Mesendoderm (in vitro differentiated cells): Measurements from ENCODE around the gene AQP3.
"Not testable (repeated sequence)": the region's sequence is repeated elsewhere in the genome, so short reads cannot be mapped to it uniquely, and the experiment has no call there.

Source experiments
- DNase-seq: peaks from one replicate; pipeline ENCODE4 v3.0.0; 2013
- H2AK5ac ChIP-seq: 2 replicates; pipeline ENCODE4 v1.6.1; 2013; ENCODE audit warnings: low read length, inconsistent platforms
- H2BK120ac ChIP-seq: 2 replicates; pipeline ENCODE4 v1.6.1; 2013; ENCODE audit warnings: low read depth, mild to moderate bottlenecking, low read length, moderate library complexity, mixed read lengths
- H2BK15ac ChIP-seq: replicated peaks from 2 replicates; pipeline ENCODE4 v1.6.1; 2013; ENCODE audit warnings: low read depth, mild to moderate bottlenecking, moderate library complexity
- H2BK5ac ChIP-seq: 2 replicates; pipeline ENCODE4 v1.6.1; 2013; ENCODE audit warnings: low read length, inconsistent platforms
- H3K18ac ChIP-seq: 2 replicates; pipeline ENCODE4 v1.6.1; 2013; ENCODE audit warnings: mild to moderate bottlenecking, low read length, mixed read lengths
- H3K23ac ChIP-seq: one replicate; pipeline ENCODE4 v1.6.1; 2013; ENCODE audit warnings: low read length
- H3K27ac ChIP-seq: 2 replicates; pipeline ENCODE4 v1.5.1; 2013; ENCODE audit warnings: low read depth, mild to moderate bottlenecking, inconsistent platforms, low read length, moderate library complexity
- H3K27me3 ChIP-seq: 2 replicates; pipeline ENCODE4 v1.6.1; 2013; ENCODE audit warnings: low read length, control low read depth, mild to moderate bottlenecking, inconsistent platforms; ENCODE audit not compliant: insufficient read depth, poor library complexity
- H3K36me3 ChIP-seq: 2 replicates; pipeline ENCODE4 v1.6.1; 2013; ENCODE audit warnings: low read length, inconsistent platforms; ENCODE audit not compliant: control insufficient read depth, insufficient read depth
- H3K4ac ChIP-seq: one replicate; pipeline ENCODE4 v1.6.1; 2013; ENCODE audit warnings: low read depth, mild to moderate bottlenecking, low read length, moderate library complexity
- H3K4me1 ChIP-seq: 2 replicates; pipeline ENCODE4 v1.6.1; 2013; ENCODE audit warnings: low read depth, low read length, inconsistent platforms; ENCODE audit not compliant: control insufficient read depth
- H3K4me2 ChIP-seq: 2 replicates; pipeline ENCODE4 v1.6.1; 2013; ENCODE audit warnings: low read length
- H3K4me3 ChIP-seq: 2 replicates; pipeline ENCODE4 v1.5.1; 2013; ENCODE audit warnings: mild to moderate bottlenecking, low read length
- H3K56ac ChIP-seq: one replicate; pipeline ENCODE4 v1.6.1; 2013; ENCODE audit warnings: low read length
- H3K79me1 ChIP-seq: 2 replicates; pipeline ENCODE4 v1.6.1; 2013; ENCODE audit warnings: low read length, inconsistent platforms
- H3K79me2 ChIP-seq: 2 replicates; pipeline ENCODE4 v1.6.1; 2013; ENCODE audit warnings: mild to moderate bottlenecking, low read length; ENCODE audit not compliant: control insufficient read depth, insufficient read depth
- H3K9ac ChIP-seq: 2 replicates; pipeline ENCODE4 v1.6.1; 2013; ENCODE audit warnings: low read length, inconsistent platforms
- H4K5ac ChIP-seq: one replicate; pipeline ENCODE4 v1.6.1; 2013; ENCODE audit warnings: low read length
- H4K8ac ChIP-seq: one replicate; pipeline ENCODE4 v1.6.1; 2013; ENCODE audit warnings: low read depth, mild to moderate bottlenecking, control low read depth, low read length, moderate library complexity
- WGBS: extraction: QIAGEN DNeasy Blood & Tissue Kit; methylation state at CpG from one replicate; pipeline ENCODE4 v1.1.7; 2013; ENCODE audit warnings: low lambda C conversion rate, missing lambda C conversion rate; ENCODE audit not compliant: insufficient coverage; ENCODE audit errors: extremely low coverage; 5-methylcytosine and 5-hydroxymethylcytosine counted together

Gene AQP3

GRCh38 chr9:33402371-33402770 lies 45.0 kb downstream of the AQP3 start, which contains the start of gene AQP7:
Gene AQP7 (minus strand): TSS chr9:33402568. CDS start chr9:33401262, 1,306 bp downstream.
- H3K23ac ChIP-seq, H2BK5ac ChIP-seq, H2BK120ac ChIP-seq, H3K4me1 ChIP-seq, H3K4ac ChIP-seq, H3K36me3 ChIP-seq, H2AK5ac ChIP-seq, H3K4me3 ChIP-seq, H4K5ac ChIP-seq, H3K79me2 ChIP-seq, H2BK15ac ChIP-seq, DNase-seq, H3K27ac ChIP-seq, H3K56ac ChIP-seq, H3K9ac ChIP-seq, H4K8ac ChIP-seq, H3K4me2 ChIP-seq, H3K27me3 ChIP-seq, H3K79me1 ChIP-seq, H3K18ac ChIP-seq: not testable (repeated sequence)
- no CpG with 5 or more reads among the region's 10 CpGs for WGBS

DNA sequence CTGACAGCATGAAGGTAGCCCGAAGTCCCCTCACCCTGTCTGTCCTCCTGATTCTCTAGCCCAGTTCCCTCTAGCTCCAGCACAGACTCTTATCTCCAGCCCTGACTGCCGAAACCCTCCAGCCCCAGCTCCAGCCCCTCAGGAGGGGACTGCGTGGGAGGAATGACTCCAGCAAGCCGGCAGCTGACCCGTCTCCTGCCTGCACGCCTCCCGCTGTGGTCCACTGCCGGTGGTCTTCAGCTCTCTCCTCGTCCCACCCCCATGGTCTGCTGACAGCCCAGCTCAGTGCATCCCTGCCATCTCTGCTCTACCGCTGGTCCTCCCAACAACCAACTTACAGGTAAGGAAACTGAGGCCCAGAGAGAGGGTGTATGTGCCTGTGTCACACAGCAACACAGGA lies 45.6 kb downstream of the AQP3 start:
- H4K8ac ChIP-seq, H3K9ac ChIP-seq, H3K27me3 ChIP-seq, H2BK120ac ChIP-seq, H2BK5ac ChIP-seq, H3K4me1 ChIP-seq, H3K18ac ChIP-seq, H3K23ac ChIP-seq, H3K4ac ChIP-seq, H3K36me3 ChIP-seq, H3K4me2 ChIP-seq, H4K5ac ChIP-seq, H3K27ac ChIP-seq, DNase-seq, H2AK5ac ChIP-seq, H3K56ac ChIP-seq, H3K4me3 ChIP-seq, H3K79me2 ChIP-seq, H3K79me1 ChIP-seq, H2BK15ac ChIP-seq: not testable (repeated sequence)
- no CpG with 5 or more reads among the region's 10 CpGs for WGBS

GRCh38 chr9:33399047-33399446 lies 48.3 kb downstream of the AQP3 start:
- H2BK15ac ChIP-seq, H3K27me3 ChIP-seq, DNase-seq, H4K5ac ChIP-seq, H3K56ac ChIP-seq, H3K27ac ChIP-seq, H3K4me2 ChIP-seq, H2BK120ac ChIP-seq, H3K79me1 ChIP-seq, H3K4me3 ChIP-seq, H3K18ac ChIP-seq, H3K79me2 ChIP-seq, H2AK5ac ChIP-seq, H4K8ac ChIP-seq, H3K4ac ChIP-seq, H2BK5ac ChIP-seq, H3K36me3 ChIP-seq, H3K4me1 ChIP-seq, H3K23ac ChIP-seq, H3K9ac ChIP-seq: not testable (repeated sequence)
- no CpG with 5 or more reads among the region's 4 CpGs for WGBS

DNA sequence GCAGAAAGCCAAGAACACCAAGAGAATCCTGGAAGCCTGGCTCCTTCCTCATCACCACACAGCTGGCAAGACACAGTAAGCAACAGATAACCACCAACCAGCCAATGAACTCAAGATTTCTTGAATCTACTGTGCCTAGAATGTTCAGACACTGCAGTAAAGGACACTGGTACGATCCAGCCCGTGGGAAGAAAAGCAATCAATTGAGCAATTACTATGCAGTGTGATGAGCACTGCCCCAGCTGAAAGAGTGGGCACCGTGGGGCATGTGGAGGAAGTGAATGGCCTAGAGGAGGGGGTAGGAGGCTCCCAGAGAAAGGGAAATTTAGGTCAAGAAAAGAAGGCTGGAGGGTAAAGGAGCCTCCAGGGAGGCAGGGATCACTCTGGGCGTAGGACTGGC lies 49.6 kb downstream of the AQP3 start:
- WGBS: no CpG with 5 or more reads among the region's 4 CpGs
- H3K23ac ChIP-seq, H2BK5ac ChIP-seq, H2AK5ac ChIP-seq, H2BK120ac ChIP-seq, H3K4me3 ChIP-seq, H4K5ac ChIP-seq, H3K36me3 ChIP-seq, H2BK15ac ChIP-seq, H4K8ac ChIP-seq, H3K4me2 ChIP-seq, H3K9ac ChIP-seq, H3K79me2 ChIP-seq, DNase-seq, H3K4ac ChIP-seq, H3K56ac ChIP-seq, H3K4me1 ChIP-seq, H3K18ac ChIP-seq, H3K79me1 ChIP-seq, H3K27me3 ChIP-seq, H3K27ac ChIP-seq: not testable (repeated sequence)

DNA sequence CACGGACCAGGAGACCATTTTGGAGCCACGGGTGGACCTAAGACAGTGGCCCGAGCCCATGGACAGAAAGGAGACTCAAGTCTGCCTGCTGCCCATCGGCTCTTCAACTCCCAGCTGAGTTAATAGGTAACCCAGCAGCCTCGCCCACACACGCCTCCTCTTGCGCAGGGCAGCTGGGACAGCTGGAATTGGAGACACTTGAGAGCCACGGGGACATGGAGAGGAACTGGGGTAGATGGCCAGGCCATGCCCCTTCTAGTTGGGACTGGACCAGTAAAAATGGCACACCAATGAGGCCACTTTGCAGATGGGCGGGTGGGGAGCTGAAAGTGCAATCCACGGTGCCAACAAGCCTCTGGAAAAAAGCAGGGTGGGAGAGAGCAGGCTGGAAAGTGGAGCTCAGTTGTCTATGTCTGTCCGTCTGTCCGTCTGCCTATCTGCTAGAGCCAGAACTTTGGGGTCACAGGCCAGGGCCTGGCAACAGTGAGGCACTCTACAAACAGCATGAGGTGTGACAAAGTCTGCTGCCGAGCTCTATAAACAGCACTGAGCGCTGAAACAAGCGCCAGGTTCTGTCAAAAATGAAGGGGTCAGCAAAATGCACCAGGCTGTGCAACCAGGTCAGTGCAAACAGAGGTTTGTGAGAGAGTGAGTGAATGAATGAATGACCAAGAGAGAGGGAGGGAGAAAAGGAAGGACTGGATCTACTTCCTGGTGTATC lies 52.1 kb downstream of the AQP3 start:
- WGBS: no CpG with 5 or more reads among the region's 15 CpGs
- not testable (repeated sequence) for H2BK5ac ChIP-seq, DNase-seq, H3K79me1 ChIP-seq, H2BK120ac ChIP-seq, H3K27ac ChIP-seq, H3K4me2 ChIP-seq, H3K4ac ChIP-seq, H3K9ac ChIP-seq, H3K23ac ChIP-seq, H3K18ac ChIP-seq, H4K8ac ChIP-seq, H3K56ac ChIP-seq, H3K27me3 ChIP-seq, H3K36me3 ChIP-seq, H4K5ac ChIP-seq, H3K79me2 ChIP-seq, H2AK5ac ChIP-seq, H3K4me1 ChIP-seq, H2BK15ac ChIP-seq, H3K4me3 ChIP-seq

DNA sequence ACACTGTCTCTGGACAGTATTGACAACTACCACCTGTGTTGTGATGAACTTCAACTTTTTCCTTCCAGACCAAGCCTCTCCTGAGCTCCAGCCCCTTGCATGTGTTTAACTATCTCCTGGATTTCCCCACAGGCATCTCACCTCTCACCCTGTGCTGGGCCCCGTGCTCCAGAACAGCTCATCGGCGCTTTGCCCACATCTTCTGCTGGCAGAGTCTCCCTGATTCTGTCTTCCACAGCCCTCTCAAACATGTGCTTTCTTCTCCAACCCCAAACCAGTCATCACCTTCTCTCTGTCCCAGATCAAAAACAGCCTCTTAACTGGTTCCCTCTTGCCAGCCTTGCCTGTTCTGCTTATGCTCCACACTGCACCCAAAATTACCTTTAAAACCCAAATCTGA lies 53.4 kb downstream of the AQP3 start:
- H3K79me1 ChIP-seq, DNase-seq, H2AK5ac ChIP-seq, H2BK120ac ChIP-seq, H2BK5ac ChIP-seq, H3K4me3 ChIP-seq, H3K4ac ChIP-seq, H3K27me3 ChIP-seq, H2BK15ac ChIP-seq, H3K56ac ChIP-seq, H3K36me3 ChIP-seq, H3K4me2 ChIP-seq, H3K18ac ChIP-seq, H3K27ac ChIP-seq, H3K79me2 ChIP-seq, H3K9ac ChIP-seq, H4K5ac ChIP-seq, H3K4me1 ChIP-seq, H4K8ac ChIP-seq, H3K23ac ChIP-seq: not testable (repeated sequence)
- WGBS: no CpG with 5 or more reads among the region's 3 CpGs
